ENCODE measurements around the gene OR4K15.
"Not testable (repeated sequence)": the region's sequence is repeated elsewhere in the genome, so short reads cannot be mapped to it uniquely, and the experiment has no call there.

OR4K15 gene

DNA sequence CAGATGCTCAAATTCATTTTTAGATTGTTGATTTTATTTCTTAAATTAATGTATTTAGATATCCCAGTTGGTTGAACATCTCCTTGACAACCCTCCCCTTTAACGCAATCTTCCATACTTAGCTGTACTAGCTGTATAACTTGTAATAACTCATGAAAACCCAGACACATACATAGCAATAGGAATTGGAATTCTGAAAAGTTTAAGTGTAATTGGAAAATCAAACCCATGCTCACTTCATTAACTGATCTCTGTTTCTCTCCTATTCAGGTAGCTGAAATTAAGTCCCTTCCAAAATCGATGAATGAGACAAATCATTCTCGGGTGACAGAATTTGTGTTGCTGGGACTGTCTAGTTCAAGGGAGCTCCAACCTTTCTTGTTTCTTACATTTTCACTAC is at the start of gene OR4K15:
OR4K15 (plus strand) TSS at position 301 of the 400 bp plus-strand sequence; CDS start at position 301, 0 bp downstream.
- DNase-seq (ENCODE audit: low read depth), result no peak

DNA sequence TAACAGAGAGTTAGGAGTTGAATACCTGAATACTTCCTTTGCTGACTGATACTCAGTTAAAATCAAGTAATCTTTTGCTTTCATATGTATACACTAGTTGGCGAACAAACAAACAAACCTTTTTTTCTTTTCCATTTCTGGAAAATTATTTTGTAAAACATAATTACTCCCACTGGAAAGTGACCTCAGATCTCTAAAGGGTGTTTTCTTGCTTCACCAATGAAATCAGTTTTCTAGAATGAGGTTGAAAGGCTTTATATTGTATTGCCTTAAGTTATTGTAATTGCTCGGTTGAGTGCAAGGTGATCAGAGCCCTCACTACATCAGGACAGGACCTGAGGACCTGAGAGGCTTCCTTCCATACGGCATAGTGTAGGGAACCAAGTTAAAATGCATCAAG is 44.8 kb upstream of the OR4K15 start, which contains the start of gene OR4K1:
OR4K1 (plus strand) TSS at position 301 of the 400 bp plus-strand sequence. CDS start 4,750 bp downstream, outside the sequence.
- no peak for DNase-seq (ENCODE audit: low read depth)

- DNase-seq (ENCODE audit: low read depth), result no peak
Observed at GRCh38 chr14:19941668-19942067, 33.7 kb upstream of the OR4K15 start.

- DNase-seq (ENCODE audit: low read depth), result no peak
Observed at GRCh38 chr14:19947413-19948090, 27.8 kb upstream of the OR4K15 start.

DNA sequence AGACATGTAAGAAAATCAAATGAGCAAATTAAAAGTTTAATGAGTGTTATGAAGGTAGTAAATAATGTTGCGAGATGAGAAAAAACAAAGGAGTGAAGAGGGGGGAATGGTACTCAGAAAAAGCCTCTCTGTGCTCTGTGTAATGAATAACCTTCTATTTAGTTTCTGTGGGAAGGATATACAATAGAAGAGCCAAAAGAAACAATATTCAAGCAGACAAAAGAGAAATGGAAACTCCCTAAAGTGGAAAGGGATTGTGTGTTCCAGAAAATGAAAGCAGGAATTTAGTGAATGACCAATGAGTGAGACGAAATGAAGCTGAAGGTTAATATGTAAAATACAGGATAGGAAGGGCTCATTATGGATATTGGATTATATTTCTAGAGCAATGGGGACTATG is 26.2 kb upstream of the OR4K15 start:
- DNase-seq (ENCODE audit: low read depth), result no peak

DNA sequence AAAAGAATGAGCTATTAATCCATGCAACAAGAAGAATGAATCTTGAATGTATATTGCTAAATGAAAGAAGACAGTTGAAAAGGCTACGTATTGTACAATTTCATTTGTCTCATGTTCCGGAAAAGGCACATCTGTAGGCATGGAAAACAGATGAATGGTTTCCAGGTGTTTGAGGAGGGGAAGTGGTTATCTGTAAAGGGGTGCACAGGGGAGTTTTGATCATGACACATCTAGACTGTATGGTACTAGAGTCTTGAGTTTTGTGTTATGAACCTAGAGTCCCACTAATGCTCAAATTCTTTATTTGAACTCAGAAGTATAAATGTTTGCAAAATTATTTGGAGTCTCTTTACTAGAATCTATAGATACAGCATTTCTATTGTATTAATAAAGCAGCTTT is 5.7 kb upstream of the OR4K15 start:
- DNase-seq (ENCODE audit: low read depth), result not testable (repeated sequence)

- DNase-seq (ENCODE audit: low read depth), result no peak
Observed at GRCh38 chr14:19974844-19975243, 547 bp upstream of the OR4K15 start.

- DNase-seq (ENCODE audit: low read depth), result no peak
Observed at GRCh38 chr14:19993438-19993837, 18.0 kb downstream of the OR4K15 start.

DNA sequence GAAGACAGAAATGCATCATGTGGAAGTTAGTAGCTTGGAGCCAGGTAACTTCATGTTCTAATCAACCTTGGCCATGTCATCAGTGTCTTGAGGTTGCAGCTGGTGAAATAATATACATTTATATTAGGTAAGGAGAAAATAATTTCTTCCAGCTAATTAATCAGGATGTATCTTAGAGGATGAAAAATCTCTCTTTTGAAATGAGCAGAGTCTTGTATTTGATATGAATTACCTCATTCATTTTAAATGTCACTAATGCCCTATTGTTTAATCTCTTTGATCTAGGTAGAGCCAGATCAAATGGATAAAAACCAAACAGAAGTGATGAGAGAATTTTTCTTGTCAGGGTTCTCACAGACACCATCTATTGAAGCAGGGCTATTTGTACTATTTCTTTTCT is 26.5 kb downstream of the OR4K15 start, which contains the start of gene OR4Q2:
OR4Q2 (plus strand) TSS at position 301 of the 400 bp plus-strand sequence.
- DNase-seq (ENCODE audit: low read depth), result no peak

DNA sequence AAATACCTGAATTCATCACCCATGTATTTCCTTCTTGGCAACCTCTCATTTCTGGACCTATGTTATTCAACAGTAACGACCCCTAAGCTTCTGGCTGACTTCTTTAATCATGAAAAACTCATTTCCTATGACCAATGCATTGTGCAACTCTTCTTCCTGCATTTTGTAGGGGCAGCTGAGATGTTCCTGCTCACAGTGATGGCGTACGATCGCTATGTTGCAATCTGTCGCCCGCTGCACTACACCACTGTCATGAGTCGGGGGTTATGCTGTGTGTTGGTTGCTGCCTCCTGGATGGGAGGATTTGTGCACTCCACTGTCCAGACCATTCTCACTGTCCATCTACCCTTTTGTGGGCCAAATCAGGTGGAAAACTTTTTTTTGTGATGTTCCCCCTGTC is 26.9 kb downstream of the OR4K15 start:
- DNase-seq (ENCODE audit: low read depth), result no peak

GRCh38 chr14:20008156-20008555 is 32.8 kb downstream of the OR4K15 start:
- no peak for DNase-seq (ENCODE audit: low read depth)

DNA sequence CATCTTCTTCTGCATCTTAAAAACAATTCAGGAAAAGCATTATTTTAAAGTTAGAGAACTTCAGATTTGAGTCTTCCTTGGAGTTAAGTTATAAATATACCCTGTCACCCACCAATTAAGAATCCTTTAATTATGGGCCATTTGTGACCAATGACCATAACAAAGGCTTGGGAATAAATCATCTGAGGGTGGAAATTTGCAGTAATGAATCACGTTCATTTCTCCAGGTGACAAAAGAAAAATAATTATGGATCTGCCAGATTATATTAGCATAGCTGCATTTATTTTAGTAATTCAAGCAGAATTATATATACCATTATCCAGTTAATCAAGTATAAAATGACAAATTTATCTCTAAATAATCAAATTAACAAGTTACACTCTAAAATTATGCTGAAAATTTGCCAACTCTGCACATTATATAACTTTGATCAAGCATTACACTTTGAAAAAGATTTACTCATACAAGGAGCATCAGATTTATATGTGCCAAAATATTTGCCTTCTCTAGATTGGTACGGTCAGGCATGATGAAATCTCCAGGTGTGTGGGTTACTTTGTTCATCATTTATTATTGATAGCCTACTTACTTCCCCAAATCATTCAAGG is 44.0 kb downstream of the OR4K15 start, which contains the start of gene OR4K14:
OR4K14 (minus strand) TSS at position 51 of the 609 bp plus-strand sequence. CDS start 4,114 bp downstream, outside the sequence.
- DNase-seq (ENCODE audit: low read depth), result no peak
